Anterior cingulate cortex (tissue), 58 donors: ENCODE measurements around the gene CEACAM1.
"Not testable (repeated sequence)": the region's sequence is repeated elsewhere in the genome, so short reads cannot be mapped to it uniquely, and the experiment has no call there.

Experiments
- DNase-seq, 58 donors: peaks; one replicate each; lab custom pipeline; 2025; lab: John Stamatoyannopoulos, UW

The CEACAM1 gene

DNA sequence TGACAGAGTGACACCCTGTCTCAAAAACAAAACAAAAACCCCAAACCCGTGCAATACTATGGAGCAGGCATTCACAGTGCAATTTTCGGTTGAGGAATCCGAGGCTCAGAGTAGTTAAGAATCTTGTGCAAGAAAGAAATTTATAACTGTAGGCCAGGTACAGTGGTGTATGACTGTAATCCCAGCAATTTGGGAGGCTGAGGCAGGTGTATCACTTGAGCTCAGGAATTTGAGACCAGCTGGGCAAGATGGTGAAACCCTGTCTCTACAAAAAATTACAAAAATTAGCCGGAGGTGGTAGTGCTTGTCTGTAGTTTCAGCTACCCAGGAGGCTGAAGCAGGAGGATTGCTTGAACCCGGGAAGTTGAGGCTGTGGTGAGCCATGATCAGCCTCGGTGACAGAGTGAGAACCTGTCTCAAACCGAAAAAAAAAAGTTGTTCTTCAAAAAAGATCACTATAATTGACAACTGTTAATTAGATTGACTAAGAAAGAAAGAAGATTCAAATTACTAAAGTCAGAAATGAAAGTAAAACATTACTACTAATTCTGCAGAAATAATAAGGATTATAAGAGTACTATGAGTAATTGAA lies 12.9 kb downstream of the CEACAM1 start:
- DNase-seq, result no peak

DNA sequence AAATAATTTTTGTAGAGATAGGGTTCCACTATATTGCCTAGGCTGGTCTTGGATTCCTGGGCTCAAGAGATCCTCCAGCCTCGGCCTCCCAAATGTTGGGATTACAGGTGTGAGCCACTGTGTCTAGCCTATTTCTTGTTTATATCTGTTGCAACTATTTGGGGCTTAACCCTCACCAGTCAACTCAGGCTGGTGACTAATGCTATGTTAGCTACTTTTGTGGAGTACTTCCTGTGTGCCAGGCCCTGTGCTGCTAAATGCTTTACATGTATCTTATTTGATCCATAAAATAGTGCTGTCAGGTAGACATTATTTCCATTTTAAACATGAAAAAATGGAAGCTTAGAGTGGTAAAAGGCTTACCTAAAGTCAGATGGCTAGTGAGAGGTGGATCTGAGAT lies 13.8 kb downstream of the CEACAM1 start:
- DNase-seq, result no peak

DNA sequence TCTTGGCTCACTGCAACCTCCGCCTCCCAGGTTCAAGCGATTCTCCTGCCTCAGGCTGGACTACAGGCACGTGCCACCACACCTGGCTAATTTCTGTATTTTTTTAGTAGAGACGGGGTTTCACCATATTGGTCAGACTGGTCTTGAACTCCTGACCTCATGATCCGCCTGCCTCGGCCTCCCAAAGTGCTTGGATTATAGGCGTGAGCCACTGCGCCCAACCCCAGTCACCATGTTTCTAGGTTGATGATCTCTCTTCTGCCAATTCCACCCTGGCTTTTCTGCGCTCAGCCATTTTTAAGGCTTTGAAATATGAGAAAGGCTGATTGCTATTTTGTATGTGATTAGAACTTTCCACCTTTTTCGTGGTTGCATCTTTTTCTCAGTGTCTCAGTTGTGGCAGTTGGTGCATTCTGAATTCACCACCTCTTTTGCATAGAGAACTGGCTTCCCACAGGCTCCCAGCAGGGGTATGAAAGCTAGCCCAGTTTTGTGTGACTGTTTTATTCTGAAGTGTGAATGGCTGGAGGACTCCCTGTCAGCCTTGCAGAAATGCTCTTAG lies 15.5 kb downstream of the CEACAM1 start:
- no peak for DNase-seq

DNA sequence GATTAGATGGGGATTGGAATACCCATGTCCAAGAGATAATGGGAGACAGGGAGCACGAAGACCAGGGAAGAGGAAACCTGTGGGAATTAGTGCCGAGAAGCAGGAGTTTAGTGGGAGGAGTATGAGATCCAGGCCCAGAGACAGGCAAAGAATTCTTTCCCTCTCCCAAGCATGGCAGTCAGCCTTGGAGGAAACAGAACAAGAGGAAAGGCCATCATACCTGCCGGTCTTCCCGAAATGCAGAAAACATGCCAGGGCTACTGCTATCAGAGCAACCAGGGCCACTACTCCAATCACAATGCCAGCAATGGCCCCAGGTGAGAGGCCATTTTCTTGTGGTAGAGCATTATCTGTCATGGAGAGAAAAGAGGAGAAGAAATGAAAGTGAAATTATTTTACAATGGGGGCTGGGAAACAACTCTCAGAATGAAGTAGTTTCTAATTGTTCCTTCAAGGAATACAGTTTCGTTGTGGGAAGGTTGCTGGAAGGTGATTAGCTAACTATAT lies 16.1 kb downstream of the CEACAM1 start:
- no peak for DNase-seq

DNA sequence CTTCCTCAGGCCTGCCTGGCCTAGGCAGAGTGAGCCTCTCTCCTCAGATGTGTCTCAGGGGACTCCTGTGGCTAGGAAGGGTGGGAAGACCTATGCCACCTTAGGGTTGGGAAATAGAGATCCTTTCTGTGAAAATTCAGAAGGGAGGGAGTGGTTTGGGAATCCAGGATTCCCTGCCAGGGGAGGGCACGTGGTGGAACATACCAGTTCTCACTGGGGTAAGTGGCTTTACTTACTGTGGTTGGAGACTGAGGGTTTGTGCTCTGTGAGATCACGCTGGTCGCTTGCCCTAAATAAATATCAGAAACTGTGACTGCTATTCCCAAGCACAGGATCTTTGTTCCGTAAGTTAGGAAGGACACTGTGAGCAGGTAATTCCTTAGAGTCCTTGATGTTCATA lies 16.9 kb downstream of the CEACAM1 start:
- DNase-seq, result no peak

DNA sequence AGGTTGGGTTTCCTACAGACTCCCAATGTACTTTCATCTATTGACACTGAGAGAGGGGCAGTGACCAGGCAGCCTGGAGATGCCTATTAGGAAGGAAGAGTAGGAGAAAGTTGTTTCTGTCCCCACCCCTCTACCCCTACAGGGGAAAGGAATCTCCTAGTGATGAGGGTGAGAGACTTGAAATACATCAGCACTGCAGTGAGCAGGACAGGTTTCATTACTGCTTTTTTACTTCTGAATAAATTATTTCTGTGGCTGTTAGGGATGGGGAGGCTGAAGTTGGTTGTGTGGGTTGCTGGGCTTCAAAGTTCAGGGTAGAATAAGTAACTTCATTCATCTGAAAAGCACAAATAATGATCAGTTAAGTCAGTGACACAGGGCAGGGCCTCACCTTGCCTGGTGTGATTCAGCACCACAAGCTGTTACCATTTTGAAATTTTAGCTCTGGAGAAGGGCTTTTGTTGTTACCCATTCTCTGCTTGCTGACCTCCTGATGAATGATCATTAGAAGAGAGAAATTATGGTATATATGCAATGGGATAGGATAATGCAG lies 19.3 kb downstream of the CEACAM1 start:
- DNase-seq, result no peak

DNA sequence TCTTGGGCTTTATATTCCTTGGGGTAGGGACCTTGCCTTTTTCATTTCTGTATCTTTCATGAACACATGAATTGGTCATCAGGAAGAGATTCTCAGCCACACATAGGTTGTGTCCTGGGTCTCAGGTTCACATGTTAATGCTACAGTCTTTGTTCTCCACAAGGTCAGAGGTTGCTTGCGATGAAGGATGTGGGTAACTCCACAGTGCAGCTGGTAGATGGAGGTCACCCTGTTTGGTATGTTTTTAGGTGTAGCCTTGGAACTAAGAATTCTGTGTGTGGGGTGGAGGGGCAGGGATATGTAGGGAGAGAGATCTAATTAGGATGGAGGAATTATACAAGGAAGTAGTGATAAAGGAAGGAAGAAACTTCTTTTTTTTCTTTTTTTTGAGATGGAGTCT lies 23.2 kb downstream of the CEACAM1 start:
- DNase-seq, result no peak

DNA sequence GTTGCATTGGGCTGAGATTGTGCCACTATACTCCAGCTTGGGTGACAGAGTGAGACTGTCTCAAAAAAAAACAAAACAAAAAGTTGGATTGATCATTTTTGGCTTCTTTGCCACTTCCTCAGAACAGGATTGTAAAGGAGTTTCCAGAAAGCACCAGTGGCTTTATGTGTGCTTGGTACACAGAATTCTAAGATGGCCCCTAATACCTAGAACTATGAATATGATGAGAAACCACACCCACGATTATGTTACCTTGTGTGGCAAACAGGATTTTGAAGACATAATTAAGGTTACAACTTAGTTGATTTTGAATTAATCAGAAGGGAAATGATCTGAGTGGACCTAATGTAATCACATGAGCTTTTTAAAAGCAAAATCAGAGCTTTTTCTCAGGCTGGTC lies 26.5 kb downstream of the CEACAM1 start:
- DNase-seq, result no peak

DNA sequence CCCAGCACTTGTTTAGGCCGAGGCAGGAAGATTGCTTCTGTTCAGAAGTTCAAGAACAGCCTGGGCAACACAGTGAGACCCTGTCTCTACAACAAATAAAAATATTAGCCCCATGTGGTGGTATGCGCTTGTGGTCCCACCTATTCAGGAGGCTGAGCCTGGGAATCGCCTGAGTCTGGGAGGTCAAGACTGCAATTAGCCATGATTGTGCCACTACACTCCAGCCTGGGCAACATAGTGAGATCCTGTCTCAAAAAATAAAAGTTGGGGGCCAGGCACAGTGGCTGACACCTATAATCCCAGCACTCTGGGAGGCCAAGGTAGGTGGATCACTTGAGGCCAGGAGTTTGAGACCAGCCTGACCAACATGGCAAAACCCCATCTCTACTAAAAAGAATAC lies 27.0 kb downstream of the CEACAM1 start:
- DNase-seq, result not testable (repeated sequence)

DNA sequence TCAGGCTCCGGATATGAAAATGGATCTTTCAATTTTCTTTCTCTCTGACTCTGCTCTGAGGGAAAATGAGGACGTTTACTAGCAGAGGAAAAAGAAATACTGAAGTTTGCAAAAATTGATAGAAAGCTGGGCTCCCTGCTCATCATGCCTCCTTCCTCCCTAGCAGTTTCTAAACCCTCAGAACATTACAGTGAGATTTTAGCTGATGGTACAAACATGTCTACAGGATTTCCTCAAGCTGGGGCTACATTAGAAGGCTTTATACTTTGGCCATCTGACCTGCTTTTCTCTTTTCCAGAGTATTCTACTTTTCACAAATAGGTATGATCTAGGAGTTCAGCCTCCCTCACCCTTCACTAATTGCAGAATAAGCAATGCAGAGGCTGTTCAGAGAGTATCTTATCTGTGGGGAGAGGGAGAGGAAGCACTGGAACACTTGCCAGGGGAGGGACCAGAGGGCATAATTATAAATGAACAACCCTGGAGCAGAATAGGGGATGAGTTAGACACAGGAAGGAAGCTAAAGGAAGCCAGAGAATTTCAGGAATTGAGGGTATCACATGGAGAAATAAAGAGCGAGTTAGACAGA lies 30.0 kb downstream of the CEACAM1 start:
- DNase-seq, result no peak

DNA sequence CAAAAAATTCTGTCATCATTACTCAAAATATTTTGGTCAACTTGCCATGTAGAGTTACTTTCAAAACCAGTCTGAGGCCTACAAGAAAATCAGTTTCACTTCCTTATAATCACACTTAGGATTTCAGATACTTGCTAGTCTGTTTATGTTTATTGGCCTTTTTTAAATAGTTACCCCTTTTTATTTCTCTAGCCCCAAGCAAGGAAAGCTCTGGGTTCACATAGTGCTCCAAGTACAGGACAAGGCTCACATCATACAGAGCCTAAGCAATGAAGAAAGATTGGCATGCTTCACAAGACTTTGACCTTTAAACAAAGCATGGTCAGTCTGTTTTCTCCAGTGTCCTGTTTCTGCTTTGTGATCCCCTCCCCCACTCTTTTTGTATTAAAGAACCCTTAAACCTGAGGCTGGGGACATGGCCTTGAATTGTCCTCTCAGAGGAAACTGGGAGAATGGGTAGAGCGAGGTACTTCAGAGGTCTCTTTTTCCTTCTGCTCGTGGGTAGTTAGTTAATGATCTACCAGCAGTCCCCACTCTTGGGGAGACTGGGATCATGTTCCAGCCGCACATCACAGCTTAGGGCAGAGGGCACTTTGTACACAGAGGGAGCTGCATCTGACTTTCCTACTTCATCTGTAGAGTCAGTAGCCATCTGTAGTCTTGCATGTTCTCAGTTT lies 30.7 kb downstream of the CEACAM1 start:
- DNase-seq, result peak in 1 of 58 donors; percentile 19

DNA sequence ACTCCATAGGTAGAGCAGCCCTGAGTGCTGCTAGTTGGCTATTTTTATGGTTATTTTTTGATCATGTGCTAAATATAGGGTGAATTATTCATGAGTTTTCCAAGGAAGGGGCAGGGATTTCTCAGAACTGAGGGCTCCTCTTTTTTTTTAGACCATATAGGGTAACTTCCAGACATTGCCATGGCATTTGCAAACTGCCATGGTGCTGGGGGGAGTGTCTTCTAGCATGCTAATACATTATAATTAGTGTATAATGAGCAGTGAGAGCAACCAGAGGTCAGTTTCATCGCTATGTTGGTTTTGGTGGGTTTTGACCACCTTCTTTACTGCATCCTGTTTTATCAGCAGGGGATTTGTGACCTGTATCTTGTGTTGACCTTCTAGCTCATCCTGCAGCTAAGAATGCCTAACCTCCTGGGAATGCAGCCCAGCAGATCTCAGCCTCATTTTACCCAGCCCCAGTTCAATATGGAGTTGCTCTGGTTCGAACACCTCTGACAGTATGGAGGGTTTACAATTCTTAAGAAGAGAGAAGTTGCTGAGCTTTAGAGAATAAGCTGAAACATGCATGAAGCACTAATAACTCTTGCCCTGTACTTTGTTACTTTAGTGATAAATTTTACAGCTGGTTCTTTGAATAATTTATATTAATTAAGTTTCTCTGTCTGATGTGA lies 31.7 kb downstream of the CEACAM1 start:
- no peak for DNase-seq

DNA sequence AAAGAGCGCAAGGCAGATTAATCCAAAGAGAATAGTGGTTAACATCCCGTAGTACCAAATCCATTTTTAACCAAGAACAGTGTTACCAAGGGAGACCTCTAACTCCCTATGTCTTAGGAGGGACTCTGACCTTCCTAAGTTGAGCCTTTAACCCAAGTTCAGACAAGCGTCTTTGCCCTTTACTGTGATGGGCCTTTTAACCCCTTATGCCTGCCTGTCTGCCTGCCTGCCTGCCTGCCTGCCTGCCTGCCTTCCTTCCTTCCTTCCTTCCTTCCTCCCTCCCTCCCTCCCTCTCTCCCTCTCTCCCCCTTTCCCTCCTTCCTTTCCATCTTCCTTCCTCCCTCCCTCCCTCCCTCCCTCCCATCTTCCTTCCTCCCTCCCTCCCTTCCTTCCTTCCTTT lies 32.6 kb downstream of the CEACAM1 start:
- no peak for DNase-seq

DNA sequence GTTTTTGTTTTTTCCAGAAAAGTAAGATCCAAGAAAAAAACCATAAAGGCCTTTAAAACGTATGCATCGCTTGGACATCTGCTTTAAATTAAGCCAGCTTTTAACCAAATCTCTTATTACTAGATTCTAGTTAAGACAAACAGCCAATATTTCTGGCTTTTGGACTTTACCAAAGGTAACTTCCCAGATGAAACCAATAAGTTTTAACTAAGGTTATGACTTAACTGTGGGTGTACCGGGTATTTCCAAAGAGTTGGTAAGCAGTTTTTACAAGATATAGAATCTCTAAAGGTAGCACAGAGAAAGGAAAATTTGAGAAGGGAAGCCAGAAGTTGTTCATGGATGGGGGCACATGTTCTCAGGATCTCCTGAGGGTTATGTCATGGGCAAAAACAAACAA lies 34.0 kb downstream of the CEACAM1 start:
- no peak for DNase-seq

DNA sequence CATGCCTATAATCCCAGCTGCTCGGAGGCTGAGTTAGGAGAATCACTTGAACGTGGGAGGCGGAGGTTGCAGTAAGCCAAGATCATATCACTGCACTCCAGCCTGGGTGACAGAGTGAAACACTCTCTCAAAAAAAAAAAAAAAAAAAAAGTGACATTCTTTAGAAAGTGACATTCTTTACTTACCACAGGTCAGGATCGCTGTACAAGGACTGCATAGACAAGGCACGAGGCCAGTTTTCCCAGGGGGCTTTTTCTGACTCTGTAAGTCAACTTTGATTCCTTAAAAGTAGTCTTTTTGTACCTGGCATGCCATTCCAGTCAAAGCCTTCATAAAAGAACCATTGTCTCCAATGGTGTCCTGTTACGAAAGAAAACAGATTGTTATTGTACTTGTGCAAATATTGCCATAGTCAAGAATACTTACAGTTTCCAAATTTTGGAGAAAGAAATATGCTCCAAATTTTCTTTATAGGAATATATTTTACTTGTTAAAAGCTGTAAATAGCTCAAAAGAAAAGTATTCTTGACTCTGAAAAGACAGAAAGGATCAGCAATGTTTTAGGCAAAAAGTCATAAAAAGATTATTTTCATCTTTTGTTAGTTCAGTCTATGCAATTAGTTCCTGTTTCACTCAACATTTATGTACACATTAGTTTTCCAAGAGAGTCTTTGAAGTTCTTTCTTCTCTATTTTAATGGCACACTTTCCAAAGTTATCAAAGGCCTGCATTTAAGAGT lies 39.3 kb downstream of the CEACAM1 start:
- no peak for DNase-seq

DNA sequence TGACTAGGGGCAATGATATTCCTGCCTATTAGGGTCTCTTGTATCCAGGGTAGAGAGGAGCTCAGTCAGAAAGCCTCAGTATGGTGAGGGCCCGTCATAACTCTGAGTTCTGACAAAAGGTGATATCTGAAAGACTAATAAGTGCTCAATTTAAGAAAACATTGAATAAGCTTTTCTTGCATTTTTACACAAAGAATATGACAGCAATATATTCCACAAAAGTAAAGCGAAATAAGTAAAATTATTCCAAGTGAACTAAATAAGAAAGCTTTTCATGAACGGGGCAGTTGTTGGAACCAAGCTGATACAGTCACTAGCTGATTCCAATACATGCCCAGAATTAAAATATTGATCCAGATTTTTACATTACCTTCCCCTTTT lies 40.5 kb downstream of the CEACAM1 start:
- DNase-seq, result no peak

DNA sequence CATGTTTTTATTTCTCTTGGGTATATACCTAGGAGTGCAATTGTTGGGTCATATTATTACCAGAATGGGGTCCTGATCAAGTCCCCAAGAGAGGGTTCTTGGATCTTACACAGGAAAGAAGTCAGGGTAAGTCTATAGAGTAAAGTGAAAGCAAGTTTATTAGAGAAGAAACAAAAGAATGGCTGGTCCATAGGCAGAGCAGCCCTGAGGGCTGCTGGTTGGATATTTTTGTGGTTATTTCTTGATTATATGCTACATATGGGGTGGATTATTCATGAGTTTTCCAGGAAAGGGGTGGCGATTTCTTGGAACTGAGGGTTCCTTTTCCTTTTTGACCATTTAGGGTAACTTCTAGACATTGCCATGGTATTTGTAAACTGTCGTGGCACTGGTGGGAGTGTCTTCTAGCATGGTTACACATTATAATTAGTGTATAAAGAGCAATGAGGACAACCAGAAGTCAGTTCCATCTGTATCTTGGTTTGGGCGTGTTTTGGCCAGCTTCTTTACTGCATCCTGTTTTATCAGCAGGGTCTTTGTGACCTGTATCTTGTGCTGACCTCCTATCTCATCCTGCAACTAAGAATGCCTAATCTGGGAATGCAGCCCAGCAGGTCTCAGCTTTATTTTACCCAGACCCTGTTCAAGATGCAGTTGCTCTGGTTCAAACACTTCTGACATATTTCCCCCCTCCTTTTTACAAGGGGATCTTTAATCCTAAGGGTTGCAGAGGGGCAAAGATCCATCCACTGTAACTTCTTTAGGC lies 41.1 kb downstream of the CEACAM1 start:
- DNase-seq, result no peak

DNA sequence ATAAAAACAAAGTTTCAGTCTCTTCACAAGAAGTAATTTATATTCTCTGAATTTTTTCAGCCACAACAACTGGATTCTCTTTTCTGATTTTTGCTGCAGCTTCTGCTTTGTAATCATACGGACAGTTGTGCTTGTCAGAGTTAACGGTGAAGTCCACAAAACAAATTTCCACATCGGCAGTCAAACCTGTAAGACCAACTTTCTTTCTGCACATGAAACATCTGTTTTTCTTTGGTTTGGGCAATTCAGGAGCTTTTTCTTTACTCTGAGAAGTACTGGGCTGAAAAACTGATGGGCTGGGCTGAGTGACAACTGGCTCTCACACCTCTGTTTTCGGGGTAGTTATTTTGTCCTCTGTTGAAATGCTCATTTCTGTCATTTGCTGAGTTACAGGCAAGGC lies 43.2 kb downstream of the CEACAM1 start:
- not testable (repeated sequence) for DNase-seq

DNA sequence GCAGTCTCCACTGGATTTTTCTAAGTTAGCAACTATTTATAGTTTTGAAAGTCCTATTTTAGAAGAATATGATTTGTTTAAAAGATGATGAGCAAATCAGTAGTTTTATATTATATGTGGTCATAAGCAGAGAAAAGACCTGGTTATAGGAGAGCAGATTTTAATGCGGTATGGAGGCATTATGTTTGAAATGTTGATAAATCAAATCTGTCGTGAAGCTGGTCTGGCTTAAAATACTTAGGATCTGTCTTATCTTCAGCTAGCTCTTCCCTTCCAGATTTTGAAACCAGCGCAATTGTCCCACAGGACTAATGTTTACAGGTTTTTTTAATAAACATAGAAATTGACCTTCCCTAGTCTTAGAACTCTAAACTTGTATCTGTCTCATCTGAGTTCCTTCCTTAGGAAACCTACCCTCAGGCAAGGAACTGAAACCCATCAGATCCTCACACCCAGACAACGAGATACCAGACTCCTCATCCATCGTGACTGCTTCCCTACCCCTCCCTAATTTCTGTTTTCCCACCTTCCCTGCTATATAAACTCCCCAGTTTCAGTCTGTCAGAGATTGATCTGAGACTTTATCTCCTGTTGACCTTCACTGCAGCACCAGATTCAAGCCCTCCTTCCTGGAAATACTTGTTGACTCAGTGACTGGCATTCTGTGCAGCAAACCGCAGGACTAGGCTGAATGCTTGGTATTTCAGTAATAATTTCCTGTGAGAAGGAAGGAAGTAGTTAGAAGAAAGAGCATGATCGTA lies 47.8 kb downstream of the CEACAM1 start:
- no peak for DNase-seq
